Heart left ventricle (tissue), 13 donors: ENCODE measurements around the gene FAM163A.

Experiments used
- CTCF ChIP-seq, 12 donors: fragments of 200-600 bp; sonication (generic) in 4 of 12; IDR thresholded peaks; one replicate each; pipeline versions ENCODE4 v1.5.0 to v1.8.0; 2018 to 2022; ENCODE audit warnings: antibody characterized with exemption in 12 of 12, mild to moderate bottlenecking in 5 of 12
- POLR2A ChIP-seq, 2 donors: fragments of 450-650 bp; IDR thresholded peaks; one replicate each; pipeline ENCODE4 v1.6.1; 2017; ENCODE audit warnings: antibody characterized with exemption in 2 of 2, mild to moderate bottlenecking in 2 of 2, moderate library complexity in 2 of 2
- donor health status: ischemic (EF 13 %, LVEDD 7.1; RV severe dilation, severe dysfunction).
- donor health status: DM: no; HTN: yes; CAD: no.
- donor health status: DM: no; HTN: no; CAD: no.
- donor health status: ischemic (EF 25% LVEDD 6.9; RV normal size, moderate dysfunction).
- donor health status: ischemic (EF 25% LVEDD 5.7; RV mildly dilated, moderate dysfunction).
- donor health status: ischemic (EF 35%, LVEDD 5.7; RV mildly dilated, moderate dysfunction).
- donor health status: nonischemic (EF 11% LVEDD 7.7; RV severe dilation, severe dysfunction).
- donor health status: DM: yes; HTN: yes; CAD: no.
- donor health status: PGD.
- donor health status: ischemic (EF 29% LVEDD 5.4; RV normal size, mild dysfunction).
- donor health status: nonischemic (EF 23%, LVEDD 6.1; RV moderate dilation, normal function).

- TF ChIP-seq CTCF (IDR thresholded peaks at IDR 0.05) (no peak), POLR2A (IDR thresholded peaks at IDR 0.05) (no peak)
Observed at GRCh38 chr1:179719272-179719671, 23.8 kb upstream of the FAM163A start.
